Fibroblast of lung (primary cell): ENCODE results near the gene DSC1.

ENCODE experiments used
- CTCF ChIP-seq, 2 donors: IDR thresholded peaks in 1 of 2; conservative IDR thresholded peaks in 1 of 2; 1 replicate in 1 of 2; 2 replicates in 1 of 2; pipeline ENCODE4 v1.5.1; 2011 to 2012; ENCODE audit warnings: low read length in 2 of 2, control low read depth in 1 of 2, inconsistent platforms in 1 of 2, low read depth in 1 of 2, mild to moderate bottlenecking in 1 of 2
- EZH2 ChIP-seq: IDR thresholded peaks from 2 replicates; pipeline ENCODE4 v1.5.1; 2012; ENCODE audit warnings: low read length, control low read depth, mild to moderate bottlenecking; ENCODE audit errors: missing control alignments

- no peak for TF ChIP-seq CTCF (conservative IDR thresholded peaks at IDR 0.05 in 1 of 2, IDR thresholded peaks at IDR 0.05 in 1 of 2; ENCODE audit: low read depth in 1 of 2, low read length in 2 of 2)
- TF ChIP-seq EZH2 = no peak
These were observed 56.9 kb downstream of the DSC1 start for GRCh38 chr18:31105733-31106132.
